Vagina (tissue), 2 donors: ENCODE measurements around the gene DHRSX.

Source experiments
- POLR2A ChIP-seq, 2 donors: fragments of 450-650 bp; IDR thresholded peaks; one replicate each; pipeline ENCODE4 v1.6.1; 2017; ENCODE audit warnings: antibody characterized with exemption in 2 of 2, mild to moderate bottlenecking in 2 of 2, moderate library complexity in 2 of 2
- TF ChIP-seq, protein P1 (sequence below), 3 experiments: fragments of 450-650 bp in 2 of 3; fragments of 200-600 bp in 1 of 3; sonication (generic) in 1 of 3; IDR thresholded peaks; one replicate each; pipeline ENCODE4 v1.5.1; 2017 to 2019; ENCODE audit warnings: antibody characterized with exemption in 3 of 3, mild to moderate bottlenecking in 2 of 3, moderate library complexity in 2 of 3

DNA sequence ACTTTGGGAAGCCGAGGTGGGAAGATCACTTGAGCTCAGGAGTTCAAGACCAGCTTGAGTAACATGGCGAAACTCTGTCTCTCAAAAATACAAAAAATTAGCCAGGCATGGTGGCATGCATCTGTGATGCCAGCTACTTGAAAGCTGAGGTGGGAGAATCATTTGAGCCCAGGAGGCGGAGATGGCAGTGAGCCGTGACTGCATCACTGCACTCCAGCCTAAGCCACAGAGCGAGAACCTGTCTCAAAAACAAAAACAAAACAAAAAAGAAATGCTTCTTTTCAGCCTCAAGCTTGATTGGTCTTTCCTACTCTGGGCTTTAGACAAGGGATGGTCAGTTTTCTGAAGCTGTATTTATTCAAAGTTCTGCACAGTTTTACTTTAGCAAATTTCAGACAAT lies 15.8 kb upstream of the DHRSX start:
- TF ChIP-seq, protein P1, sequence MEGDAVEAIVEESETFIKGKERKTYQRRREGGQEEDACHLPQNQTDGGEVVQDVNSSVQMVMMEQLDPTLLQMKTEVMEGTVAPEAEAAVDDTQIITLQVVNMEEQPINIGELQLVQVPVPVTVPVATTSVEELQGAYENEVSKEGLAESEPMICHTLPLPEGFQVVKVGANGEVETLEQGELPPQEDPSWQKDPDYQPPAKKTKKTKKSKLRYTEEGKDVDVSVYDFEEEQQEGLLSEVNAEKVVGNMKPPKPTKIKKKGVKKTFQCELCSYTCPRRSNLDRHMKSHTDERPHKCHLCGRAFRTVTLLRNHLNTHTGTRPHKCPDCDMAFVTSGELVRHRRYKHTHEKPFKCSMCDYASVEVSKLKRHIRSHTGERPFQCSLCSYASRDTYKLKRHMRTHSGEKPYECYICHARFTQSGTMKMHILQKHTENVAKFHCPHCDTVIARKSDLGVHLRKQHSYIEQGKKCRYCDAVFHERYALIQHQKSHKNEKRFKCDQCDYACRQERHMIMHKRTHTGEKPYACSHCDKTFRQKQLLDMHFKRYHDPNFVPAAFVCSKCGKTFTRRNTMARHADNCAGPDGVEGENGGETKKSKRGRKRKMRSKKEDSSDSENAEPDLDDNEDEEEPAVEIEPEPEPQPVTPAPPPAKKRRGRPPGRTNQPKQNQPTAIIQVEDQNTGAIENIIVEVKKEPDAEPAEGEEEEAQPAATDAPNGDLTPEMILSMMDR (IDR thresholded peaks at IDR 0.05) = no peak
- no peak for TF ChIP-seq POLR2A (IDR thresholded peaks at IDR 0.05)
